ENCODE results near the gene HOXA3.

DNA sequence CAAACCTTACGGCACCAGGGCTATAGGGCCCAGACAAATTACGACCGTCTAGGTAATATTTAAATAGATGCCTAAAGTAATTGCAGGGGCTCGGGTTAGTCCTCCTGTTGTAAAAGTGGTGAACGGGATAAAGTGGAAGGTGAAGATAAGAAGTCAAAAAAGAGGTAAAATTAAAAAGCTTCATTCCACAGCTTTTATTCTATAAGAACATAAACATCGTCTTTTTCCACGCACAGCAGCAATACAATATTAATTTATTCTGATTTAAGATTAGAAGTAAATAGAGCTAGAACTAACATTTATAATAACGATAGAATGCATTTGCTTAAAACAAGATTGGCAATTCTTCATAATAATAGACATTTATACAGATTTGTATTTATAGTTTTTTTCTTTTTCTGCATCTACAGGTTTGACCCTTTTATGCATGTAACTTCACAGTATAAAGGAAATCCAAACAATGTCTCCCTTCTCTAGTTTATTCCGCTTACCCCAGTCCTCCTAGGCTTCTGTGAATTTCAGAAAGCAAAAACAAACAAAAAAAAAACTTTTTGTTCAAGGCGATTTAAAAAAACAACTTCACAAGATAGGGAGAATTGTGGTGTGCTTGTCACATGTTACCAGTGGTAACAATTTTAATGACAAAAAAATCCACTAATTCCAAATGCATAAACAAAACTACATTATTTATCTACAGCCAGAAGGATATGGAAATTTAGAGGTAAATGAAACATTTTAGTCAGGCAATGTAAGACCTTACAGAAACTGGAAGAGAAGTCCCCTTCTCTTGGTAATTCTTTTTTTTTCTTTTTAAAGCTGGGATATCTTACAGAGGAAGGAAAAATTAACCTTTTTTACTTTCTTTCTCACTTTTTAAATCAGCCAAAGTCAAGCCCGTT lies 18.3 kb upstream of the HOXA3 start:
- TF ChIP-seq, protein P1, sequence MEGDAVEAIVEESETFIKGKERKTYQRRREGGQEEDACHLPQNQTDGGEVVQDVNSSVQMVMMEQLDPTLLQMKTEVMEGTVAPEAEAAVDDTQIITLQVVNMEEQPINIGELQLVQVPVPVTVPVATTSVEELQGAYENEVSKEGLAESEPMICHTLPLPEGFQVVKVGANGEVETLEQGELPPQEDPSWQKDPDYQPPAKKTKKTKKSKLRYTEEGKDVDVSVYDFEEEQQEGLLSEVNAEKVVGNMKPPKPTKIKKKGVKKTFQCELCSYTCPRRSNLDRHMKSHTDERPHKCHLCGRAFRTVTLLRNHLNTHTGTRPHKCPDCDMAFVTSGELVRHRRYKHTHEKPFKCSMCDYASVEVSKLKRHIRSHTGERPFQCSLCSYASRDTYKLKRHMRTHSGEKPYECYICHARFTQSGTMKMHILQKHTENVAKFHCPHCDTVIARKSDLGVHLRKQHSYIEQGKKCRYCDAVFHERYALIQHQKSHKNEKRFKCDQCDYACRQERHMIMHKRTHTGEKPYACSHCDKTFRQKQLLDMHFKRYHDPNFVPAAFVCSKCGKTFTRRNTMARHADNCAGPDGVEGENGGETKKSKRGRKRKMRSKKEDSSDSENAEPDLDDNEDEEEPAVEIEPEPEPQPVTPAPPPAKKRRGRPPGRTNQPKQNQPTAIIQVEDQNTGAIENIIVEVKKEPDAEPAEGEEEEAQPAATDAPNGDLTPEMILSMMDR (conservative IDR thresholded peaks at IDR 0.05; ENCODE audit: low read depth, low read length), result no peak
- no peak for TF ChIP-seq EZH2phosphoT487 (IDR thresholded peaks at IDR 0.05; ENCODE audit: borderline replicate concordance, low read length)

Data from PC-3 (cell line).